SW 1271 (cell line): Measurements from ENCODE around the gene TENM4.

Experiments used
- DNase-seq, 2 experiments: peaks; one replicate each; lab custom pipeline; 2025; lab: John Stamatoyannopoulos, UW

The TENM4 gene

GRCh38 chr11:79084382-79084781 is 356.4 kb downstream of the TENM4 start:
- no peak for DNase-seq

- DNase-seq = no peak
Measured at GRCh38 chr11:79083352-79083751, 357.5 kb downstream of the TENM4 start.

GRCh38 chr11:79082907-79083306 is 357.9 kb downstream of the TENM4 start:
- DNase-seq = no peak

GRCh38 chr11:79082280-79082679 is 358.6 kb downstream of the TENM4 start:
- no peak for DNase-seq

- DNase-seq = no peak
Measured at GRCh38 chr11:79081471-79082031, 359.3 kb downstream of the TENM4 start.

GRCh38 chr11:79080551-79080950 is 360.3 kb downstream of the TENM4 start:
- no peak for DNase-seq

- no peak for DNase-seq
Measured at GRCh38 chr11:79078999-79079398, 361.8 kb downstream of the TENM4 start.

GRCh38 chr11:79078456-79078855 is 362.4 kb downstream of the TENM4 start:
- no peak for DNase-seq

GRCh38 chr11:79077702-79078330 is 363.0 kb downstream of the TENM4 start:
- no peak for DNase-seq

GRCh38 chr11:79076526-79077115 is 364.2 kb downstream of the TENM4 start:
- DNase-seq = peak in 1 of 2 experiments; percentile 29

GRCh38 chr11:79074547-79074946 is 366.3 kb downstream of the TENM4 start:
- no peak for DNase-seq

GRCh38 chr11:79071190-79071589 is 369.6 kb downstream of the TENM4 start:
- DNase-seq = no peak

- no peak for DNase-seq
Measured at GRCh38 chr11:79070518-79070917, 370.3 kb downstream of the TENM4 start.

GRCh38 chr11:79069504-79069903 is 371.3 kb downstream of the TENM4 start:
- no peak for DNase-seq

- DNase-seq = no peak
Measured at GRCh38 chr11:79068356-79068755, 372.5 kb downstream of the TENM4 start.

GRCh38 chr11:79067352-79067679 is 373.5 kb downstream of the TENM4 start:
- DNase-seq = no peak

GRCh38 chr11:79066456-79067351 is 374.1 kb downstream of the TENM4 start:
- no peak for DNase-seq

- no peak for DNase-seq
Measured at GRCh38 chr11:79062814-79063762, 377.7 kb downstream of the TENM4 start.

- no peak for DNase-seq
Measured at GRCh38 chr11:79060081-79060953, 380.5 kb downstream of the TENM4 start.

GRCh38 chr11:79059141-79059540 is 381.7 kb downstream of the TENM4 start:
- DNase-seq = no peak
